NCI-H1694 (cell line): Measurements from ENCODE around the gene AUH.

Experiments
- DNase-seq: peaks from one replicate; lab custom pipeline; 2025; lab: John Stamatoyannopoulos, UW

AUH gene

DNA sequence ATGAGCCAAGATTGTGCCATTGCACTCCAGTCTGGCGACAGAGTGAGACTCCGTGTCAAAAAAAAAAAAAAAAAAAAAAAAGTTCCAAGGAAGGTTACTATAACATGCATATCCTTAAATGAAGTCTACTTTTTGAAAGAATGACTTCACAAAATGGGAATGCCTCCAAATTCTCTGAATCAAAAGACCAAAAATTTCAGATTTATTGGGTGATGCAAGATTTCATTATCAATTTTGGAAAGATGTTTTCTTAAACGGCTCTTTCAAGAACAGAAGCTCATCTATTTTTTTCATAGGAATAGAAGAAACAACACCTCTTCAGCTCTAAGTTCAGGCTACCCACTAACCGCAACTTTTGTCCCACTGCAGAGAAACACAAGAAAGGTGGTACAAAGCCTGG is 69.9 kb downstream of the AUH start:
- no peak for DNase-seq

DNA sequence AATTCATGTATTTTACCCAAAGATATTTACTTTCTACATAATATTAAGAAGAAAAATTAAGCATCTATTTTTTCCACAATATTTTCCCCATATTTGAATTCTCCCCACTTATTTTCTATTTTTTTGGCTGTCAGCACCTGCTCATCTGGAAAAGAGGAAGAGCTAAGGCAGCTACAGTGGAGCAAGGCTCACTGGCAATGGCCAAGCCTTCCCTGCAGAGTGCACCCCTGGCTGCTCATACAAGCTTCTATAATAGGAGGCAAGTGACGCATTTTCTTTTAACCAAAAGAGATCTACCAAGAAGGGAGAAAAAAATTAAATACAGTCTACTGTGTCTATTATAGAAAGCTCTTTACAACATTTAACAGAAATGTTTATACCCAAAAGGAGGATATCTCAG is 72.5 kb downstream of the AUH start:
- no peak for DNase-seq

DNA sequence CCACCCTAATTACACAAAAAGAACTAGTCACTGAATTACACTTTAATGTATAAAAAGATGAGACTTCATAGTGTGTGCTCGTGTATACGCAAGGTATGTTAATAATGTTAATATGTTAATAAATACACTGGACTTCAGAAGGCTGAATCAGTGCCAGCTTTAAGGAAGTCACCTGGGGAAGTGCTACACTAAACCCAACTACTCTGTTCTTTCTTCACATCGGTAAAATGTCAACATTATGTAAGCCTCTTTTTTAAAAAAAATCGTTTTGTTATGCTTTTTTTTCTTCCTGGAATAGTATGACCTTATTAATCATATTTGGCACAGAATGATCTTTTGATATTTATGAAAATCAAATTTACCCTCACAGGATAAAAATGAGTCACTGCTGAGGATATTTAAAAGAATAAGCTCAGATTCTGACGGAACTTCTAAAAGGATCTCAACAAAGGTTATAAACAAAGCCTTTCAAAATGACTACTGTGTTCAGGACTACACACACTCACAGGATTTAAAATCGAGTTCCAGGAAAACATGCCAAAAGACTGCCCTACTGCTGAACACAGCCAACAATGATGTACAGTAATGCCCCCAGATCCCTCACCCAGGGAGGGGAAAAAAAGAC is 75.9 kb downstream of the AUH start:
- no peak for DNase-seq

DNA sequence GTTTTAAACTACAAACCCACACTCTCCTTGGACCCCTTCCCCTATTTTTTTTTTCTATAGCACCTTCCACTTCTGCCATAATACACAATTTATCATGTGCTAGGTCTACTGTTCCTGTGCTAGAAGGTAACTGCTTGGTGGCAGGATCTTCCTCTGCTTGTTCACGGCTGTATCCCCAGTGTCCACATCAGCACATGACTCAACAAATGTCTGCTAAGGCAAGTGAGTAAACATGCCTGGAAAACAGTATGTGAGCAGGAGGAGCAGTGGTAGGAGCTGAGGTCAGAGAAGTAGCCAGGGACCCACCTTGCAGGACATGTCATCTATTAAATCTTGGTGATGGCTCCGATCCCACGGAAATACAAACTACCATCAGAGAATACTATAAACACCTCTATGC is 79.4 kb downstream of the AUH start:
- DNase-seq, result no peak

DNA sequence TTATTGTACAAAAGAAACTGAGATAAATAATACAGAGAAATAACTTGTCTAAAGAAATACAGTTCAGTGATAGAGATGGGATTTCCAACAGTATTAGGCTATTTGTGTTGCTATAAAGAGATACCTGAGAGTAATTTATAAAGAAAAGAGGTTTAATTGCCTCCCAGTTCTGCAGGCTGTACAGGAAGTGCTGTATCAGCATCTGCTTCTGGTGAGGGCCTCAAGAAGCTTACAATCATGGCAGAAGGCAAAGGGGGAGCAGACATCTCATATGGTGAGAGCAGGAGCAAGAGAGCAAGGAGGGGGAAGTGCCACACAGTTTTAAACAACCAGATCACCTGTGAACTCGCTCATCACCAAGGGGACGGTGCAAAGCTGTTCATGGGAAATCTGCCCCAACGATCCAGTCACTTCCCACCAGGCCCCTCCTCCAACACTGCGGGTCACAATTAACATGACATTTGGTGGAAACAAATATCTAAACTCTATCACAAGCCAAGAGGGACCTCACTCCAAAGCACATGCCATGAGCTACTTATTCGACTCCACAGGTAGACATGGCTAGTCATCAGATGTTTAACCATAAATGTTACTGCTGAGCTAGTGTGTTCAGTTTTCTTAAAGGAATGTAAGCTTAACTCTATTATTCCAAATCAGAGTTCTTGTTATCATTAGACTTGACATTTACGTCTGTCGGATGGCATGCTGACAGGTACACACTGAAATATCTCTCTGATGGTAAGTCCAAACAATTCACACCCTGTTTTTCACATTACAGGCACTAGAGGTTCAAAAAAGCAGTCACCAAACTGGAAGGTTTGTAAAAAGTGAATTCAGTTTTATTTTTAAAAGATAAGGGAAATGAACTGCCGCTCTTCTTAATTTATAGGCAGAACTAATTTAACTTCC is 82.2 kb downstream of the AUH start:
- DNase-seq, result no peak

DNA sequence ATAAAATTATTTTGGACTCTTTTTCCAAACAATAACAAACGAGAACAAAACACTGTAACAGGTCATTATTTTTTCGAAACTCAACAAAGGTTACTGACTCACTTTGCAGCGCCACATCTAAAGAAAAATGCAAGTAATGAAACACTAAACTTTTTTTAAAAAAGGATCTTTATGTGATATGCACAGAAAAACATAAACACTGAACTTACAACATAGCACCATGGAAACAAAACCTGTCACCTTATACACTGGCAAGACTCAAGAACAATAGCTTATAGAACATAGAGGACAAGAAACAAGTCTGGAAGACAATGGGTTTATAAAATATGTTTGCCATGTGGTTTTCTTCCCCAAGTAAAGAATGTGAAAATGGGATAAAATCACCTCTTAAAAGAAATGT is 85.2 kb downstream of the AUH start:
- DNase-seq, result no peak

DNA sequence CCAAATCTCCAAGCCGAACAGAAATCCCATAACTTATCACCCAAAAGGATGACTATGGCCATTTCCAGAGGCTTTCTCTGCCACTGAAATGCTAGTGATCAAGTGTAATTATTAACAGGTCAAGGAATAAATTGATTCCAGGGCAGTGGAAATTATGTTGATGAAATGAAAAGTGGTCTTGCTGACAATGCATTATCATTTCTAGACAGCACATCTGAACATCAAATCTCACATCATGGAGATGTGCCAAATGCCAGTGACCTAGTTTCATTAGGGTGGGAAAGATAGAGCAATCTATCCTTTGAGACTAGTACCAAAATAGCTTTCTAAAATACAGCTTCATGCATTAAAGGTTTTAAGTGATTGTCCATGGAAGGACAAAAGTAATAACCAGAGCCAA is 86.1 kb downstream of the AUH start:
- no peak for DNase-seq

DNA sequence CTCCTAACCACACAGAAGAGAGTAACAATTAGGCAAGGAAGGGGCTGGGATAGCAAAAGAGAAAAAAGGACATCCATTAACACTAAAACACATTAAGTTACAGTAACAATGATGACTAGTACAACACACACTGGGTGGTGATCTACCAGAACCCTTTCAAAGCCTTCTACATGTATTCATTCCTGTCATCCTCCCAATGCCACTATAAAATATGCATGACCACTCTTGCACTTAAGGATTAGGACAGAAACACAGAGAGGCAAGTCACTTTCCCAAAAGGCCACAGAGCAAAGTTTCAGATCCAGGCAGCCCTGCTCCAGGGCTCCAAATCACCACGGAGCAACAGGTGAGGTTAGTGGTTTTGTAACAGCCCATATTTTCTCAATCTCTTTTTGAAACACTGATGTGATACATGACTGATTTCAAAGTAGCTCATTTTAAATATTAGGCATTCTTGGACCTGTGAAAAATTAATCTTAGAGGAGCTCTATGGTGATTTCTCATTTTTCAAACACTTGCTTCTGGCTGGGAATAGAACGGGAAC is 86.7 kb downstream of the AUH start:
- DNase-seq, result no peak

DNA sequence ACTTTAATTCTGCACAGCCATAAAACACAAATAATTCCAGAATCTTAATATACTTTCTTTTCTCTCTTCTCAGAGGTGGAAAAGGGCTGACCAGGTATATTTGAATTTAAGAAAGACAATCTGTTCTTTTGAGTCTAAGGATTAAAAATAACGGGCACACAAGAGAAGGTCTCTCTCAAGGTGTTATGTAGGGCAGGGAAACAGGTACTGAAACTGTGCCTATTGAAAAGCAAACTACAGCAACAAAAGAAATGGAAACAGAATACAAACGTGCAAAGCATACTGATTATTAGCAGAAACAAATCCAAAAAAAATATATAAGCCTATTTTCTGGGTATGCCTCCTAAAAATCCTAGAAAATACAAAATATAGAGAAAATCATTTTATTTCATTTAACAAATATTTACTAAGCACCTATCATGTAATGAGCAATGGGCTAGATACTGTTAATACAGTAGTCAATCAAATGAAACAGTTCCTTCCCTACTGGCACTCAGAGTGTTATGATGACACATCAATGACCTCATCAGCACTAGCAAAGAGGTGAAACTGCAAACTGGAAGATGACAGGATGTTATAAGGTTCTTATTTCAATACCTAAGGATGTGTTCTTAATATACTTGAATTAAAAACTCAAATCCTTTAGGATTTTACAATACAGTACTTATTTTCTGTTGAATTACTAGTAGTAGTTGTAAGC is 87.7 kb downstream of the AUH start:
- DNase-seq, result no peak

DNA sequence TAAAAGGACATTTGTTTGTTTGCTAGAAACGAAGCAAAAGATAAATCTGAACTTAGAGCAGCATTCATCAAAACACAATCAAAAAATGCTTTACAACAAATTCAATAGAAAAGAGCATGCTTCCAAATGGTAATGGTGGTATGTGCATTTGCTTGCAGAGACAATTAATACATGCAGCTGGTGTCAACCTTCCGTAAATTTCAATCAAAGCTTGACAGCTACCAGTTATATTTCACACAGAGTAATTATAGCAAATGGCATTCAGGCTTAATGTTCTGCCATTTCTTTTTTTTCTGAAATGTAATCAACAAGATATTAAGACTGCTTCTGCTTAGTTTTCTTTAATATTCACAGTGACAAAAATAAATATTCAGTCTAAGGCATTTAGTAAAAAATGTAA is 90.6 kb downstream of the AUH start:
- no peak for DNase-seq

DNA sequence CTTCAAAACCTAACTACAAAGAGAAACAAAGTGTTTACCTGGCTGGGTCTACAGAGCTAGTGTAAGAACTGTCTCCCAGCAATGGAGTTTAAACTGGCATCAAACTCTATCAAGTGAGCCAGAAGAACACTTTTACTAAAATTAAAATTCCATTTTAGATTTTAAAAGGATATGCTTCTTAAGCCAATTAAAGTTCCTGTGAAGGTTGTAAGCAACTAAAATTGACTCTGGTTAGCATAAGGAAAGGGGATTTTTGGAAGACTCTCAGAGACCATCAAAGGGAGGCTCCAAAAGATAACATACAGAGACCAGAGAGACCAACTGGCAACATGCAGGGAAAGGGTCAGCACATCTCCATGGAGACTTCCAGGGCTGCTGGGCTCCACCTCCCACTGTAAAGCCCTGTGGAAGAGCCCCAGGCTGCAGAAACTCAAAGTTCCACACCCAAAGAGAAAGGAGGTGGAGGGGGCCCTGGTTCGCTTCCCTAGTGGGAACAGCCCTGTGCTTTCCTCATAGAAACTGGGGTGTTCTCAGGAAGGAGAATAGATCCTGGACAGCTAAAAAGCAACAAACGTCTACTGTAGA is 91.7 kb downstream of the AUH start:
- no peak for DNase-seq

DNA sequence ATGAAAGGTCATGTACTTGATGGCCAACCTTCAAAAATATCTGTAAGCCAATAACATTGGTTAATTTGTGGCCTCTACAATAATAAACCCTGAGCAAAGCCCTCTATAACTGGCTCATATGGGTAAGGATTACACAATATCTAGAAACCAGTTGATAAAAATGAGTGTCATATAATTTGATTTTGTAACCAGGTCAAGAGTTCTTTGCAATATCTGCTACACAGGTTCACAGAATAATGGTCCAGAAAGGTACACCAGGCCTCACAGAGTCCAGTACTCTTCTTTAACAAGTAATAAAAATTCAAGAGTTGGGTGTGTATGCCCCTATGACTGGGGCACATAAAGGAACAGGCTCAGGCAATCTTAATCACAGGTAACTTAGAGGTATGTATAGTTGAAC is 95.3 kb downstream of the AUH start:
- no peak for DNase-seq

DNA sequence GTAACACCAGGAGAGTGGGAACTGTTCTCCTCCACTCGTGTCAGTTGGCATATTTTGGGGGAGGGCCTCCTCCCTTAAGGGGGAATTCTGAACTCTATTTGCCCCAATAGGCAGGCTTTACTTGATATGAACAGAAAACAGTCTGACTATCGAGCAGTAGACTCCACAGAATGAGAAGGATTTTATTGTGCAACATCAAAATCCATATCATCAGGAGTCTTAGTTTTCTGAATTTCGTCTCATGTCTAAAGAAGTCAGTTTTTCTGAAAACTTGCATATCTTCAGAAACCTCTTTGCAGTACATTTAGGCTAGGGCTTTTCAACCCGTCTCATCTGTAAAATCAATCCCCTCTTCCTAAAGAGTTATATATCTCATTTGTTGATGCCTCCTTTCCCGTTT is 96.2 kb downstream of the AUH start:
- DNase-seq, result no peak

DNA sequence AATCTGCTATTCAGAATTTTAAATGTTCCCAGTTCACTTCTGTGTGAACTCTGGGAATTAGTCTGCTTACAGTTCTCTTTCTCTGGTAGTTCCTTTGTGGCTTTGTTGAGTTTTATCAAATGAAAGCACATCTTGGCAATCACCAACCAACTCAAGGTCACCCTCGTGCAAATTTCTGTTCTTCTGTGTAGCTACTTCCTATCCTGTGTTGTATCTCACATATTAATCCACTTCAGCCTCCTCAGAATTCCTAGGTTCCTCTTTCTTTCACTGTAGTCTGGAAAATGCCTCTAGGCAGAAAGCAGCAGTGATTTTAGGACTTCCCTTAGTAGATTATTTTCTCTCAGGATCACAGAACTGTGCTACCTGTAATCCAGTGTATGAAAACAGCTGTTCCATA is 100.3 kb downstream of the AUH start:
- DNase-seq, result no peak

DNA sequence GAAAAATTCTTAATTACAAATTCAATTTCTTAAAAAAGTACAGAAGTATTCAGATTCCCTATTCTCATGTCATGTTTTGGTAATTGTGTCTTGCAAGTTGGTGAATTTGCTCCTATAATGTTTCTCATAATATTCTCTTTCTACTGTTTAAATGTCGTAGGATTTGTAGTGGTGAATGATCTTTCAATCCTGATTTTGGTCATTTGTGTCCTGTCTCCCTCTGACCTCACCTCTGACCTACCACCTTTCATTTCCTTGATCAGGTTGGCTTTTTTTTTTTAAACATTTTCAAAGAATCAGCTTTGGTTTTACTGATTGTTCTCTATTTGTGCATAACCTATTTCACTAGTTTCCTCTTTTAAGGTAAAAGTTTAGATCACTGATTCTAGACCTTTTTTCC is 102.6 kb downstream of the AUH start:
- DNase-seq, result no peak

DNA sequence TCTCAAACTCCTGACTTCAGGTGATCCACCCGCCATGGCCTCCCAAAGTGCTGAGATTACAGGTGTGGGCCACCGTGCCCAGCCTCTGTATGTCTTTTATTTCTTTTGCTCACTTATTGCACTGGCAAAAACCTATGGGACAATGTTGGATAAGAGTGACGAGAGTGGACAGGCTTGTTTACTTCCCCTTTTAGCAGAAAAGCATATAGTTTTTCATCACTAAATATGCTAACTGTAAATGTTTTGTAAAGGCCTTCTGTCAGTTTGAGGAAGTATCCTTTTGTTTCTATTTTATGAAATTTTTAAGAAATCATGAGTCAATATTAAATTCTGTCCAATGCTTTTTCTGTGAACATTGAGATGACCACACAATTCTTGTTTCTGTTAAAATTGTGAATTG is 103.3 kb downstream of the AUH start:
- DNase-seq, result no peak

DNA sequence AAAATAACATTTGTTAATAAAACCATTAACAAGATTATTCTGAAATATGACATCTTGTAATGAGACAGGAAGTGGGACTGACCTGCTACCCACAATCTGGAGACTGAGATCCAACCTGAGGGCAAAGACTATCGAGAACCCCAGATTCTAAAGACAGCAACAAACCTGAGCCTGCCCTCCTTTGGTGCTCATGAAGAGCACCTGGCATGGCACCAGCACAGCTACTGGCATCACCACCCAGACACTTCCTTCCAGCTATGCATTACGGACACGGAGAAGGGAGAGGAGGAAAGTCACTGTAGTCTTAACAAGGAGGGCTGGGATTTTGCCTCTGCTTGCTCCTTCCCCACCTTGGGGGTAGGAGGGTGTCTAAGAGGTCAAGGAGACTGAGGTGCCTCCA is 105.5 kb downstream of the AUH start:
- no peak for DNase-seq

DNA sequence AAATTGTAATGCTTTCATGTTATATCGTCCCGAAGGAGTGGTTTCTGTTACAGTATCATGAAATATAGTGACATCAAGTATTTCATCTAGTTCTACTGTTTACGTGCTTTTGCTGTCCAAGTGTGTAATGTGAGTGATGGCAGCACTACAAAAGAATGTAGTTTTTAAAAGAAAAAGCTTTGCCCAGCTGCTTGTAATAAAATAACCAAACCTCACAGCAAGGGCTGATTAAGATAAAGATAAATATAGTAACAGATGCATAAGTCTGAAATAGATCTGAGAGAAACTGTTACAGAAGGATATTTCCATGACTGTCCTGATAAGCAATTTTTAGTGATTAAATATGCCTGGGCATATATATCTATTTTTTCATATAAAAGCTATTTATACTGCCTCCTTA is 106.4 kb downstream of the AUH start:
- DNase-seq, result no peak

DNA sequence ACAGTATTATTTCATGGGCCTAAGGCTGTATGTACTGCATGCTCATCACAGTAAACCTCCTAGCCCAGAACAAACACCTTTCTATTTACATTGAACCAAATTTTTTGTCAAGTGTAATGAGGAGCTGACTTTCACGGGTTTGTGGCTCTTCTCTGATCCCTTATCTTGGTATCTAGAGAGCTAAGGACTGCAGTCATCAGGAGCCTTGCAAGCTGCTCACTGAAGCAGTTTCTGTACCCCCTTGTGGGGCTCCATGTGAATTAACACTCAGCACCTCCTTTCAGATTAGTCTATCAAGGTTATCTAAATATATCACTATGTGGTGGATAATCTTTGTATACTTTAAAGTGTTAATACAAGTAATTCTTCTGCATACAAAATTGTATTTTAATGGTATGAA is 108.2 kb downstream of the AUH start:
- DNase-seq, result no peak

DNA sequence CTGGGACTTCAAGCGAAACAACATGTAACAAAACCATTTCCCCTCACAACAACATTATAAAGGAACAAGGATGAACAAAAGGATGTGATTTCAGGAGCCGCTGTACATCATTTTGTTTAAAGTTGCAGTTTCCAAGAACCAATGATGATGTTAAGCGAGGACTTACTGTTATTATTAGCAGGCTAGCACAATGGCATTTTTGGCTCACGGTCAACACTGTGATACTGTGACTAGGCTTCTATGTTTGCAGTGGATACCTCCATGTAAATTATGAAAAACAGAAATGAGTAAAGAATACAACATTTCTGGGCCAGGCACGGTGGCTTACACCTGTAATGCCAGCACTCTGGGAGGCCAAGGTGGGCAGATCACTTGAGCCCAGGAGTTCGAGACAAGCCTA is 113.0 kb downstream of the AUH start:
- DNase-seq, result no peak

DNA sequence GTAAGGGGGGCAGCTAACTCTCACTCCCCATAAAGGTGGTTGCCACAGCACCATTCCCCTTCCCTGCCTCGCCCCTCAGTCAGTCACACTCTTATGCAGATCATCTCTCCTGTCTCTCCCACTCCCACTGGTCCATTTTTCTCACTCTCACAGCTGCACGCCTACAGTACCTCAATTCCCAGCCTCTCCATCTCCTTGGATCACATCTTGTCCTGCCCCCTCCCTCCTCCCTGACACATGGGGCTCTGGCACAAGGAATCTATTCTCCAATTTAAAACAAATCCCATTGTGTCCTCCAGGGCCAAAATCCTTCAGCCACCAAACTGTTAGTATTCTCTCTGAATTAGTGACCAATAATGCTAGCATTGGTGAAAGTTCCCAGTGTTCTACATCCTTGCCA is 114.4 kb downstream of the AUH start:
- no peak for DNase-seq

DNA sequence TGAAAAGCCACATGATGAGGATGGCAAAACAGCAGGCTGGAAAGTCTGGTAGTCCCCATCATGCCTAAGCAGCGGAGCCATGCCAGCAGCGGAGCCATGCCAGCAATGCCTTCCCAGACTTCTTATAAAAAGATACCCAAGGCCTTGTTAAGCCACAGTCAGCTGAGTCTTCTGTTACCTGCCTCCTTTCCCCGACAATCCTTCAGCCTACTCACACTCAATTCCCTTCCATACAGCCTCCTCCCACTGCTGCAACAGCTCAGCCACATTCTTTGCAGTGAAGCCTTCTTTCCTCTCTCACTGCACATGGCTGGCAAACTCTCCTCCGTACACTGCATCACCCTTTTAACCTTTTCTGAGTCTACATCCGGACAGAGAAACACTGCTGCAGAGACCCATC is 114.9 kb downstream of the AUH start:
- no peak for DNase-seq
